ENCODE data around the gene PYCR2. TPM values are rescaled to one million over a fixed set of nuclear protein-coding genes. Genes with fewer than 3 reads are reported as not detected.
"Not testable (repeated sequence)": the region's sequence is repeated elsewhere in the genome, so short reads cannot be mapped to it uniquely, and the experiment has no call there.

The PYCR2 gene
- total RNA-seq, 1 donor from 2014 or later = 37.8 TPM

DNA sequence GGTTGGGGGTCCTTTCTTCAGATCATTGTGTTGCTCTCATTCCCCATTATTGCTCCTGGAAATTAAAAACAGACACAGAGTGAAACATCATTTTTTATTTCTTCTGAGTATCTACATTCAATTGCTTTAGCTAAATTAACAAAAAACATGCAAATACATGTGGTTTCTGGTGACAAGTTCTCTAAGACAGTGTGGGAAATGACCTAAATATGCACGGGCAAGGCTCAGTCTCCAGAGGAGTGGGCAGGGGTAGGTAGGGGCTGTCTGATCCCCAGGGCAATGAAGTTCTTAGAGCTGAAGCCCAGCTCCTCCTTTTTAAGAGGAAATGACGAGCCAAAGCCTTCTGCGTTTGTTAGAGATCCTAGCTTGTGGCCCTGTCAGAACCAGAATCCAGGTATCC is 12.5 kb upstream of the PYCR2 start:
- no peak for DNase-seq (ENCODE audit: low read depth)
- H3K4me3 ChIP-seq (ENCODE audit: low read depth, low read length) = no peak overlapping the region
- TF ChIP-seq, protein P1, sequence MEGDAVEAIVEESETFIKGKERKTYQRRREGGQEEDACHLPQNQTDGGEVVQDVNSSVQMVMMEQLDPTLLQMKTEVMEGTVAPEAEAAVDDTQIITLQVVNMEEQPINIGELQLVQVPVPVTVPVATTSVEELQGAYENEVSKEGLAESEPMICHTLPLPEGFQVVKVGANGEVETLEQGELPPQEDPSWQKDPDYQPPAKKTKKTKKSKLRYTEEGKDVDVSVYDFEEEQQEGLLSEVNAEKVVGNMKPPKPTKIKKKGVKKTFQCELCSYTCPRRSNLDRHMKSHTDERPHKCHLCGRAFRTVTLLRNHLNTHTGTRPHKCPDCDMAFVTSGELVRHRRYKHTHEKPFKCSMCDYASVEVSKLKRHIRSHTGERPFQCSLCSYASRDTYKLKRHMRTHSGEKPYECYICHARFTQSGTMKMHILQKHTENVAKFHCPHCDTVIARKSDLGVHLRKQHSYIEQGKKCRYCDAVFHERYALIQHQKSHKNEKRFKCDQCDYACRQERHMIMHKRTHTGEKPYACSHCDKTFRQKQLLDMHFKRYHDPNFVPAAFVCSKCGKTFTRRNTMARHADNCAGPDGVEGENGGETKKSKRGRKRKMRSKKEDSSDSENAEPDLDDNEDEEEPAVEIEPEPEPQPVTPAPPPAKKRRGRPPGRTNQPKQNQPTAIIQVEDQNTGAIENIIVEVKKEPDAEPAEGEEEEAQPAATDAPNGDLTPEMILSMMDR (conservative IDR thresholded peaks at IDR 0.05; ENCODE audit: low read depth, low read length) = no peak

DNA sequence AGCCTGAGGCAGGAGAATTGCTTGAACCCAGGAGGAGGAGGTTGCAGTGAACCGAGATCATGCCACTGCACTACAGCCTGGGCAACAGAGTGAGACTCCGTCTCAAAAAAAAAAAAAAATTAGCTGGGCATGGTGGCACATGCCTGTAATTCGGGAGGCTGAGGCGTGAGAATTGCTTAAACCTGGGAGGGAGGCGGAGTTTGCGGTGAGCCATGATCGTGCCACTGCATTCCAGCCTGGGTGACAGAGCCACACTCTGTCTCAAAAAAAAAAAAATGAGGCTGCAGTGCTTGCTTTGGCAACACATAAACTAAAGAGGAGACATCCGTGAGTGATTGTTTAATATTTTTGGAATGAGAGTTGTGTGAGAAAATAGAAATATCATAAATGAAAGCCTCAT is 12.0 kb upstream of the PYCR2 start:
- not testable (repeated sequence) for DNase-seq (ENCODE audit: low read depth); H3K4me3 ChIP-seq (ENCODE audit: low read depth, low read length)

DNA sequence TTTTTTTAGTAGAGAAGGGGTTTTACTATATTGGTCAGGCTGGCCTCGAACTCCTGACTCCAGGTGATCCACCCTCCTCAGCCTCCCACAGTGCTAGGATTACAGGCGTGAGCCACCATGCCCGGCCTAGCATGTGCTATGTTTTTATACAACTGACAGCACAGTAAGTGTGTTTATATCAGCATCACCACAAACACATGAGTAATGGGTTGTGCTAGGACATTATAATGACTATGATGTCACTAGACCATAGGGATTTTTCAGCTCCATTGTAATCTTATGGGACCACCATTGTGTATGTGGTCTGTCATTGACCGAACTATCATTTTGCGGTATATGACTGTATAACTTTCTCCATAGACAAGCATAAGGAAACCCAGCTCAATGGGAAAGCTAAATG is 10.7 kb upstream of the PYCR2 start:
- DNase-seq (ENCODE audit: low read depth) = no peak
- TF ChIP-seq, protein P1 (conservative IDR thresholded peaks at IDR 0.05; ENCODE audit: low read depth, low read length) = no peak
- no peak overlapping the region for H3K4me3 ChIP-seq (ENCODE audit: low read depth, low read length)

DNA sequence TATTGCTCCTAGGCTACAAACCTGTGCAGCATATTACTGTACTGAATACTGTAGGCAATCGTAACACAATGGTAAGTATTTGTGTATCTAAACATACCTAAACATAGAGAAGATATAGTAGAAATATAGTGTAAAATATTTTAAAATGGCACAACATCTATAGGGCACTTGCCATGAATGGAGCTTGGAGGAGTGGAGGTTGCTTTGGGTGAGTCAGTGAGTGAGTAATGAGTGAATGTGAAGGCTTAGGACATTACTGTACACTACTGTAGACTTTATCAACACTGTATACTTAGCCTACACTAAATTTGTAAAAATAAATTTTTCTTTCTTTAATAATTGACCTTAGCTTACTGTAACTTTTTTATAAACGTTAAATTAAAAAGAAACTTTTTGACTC is 9.0 kb upstream of the PYCR2 start:
- DNase-seq (ENCODE audit: low read depth) = no peak
- TF ChIP-seq, protein P1 (conservative IDR thresholded peaks at IDR 0.05; ENCODE audit: low read depth, low read length) = no peak
- no peak overlapping the region for H3K4me3 ChIP-seq (ENCODE audit: low read depth, low read length)

DNA sequence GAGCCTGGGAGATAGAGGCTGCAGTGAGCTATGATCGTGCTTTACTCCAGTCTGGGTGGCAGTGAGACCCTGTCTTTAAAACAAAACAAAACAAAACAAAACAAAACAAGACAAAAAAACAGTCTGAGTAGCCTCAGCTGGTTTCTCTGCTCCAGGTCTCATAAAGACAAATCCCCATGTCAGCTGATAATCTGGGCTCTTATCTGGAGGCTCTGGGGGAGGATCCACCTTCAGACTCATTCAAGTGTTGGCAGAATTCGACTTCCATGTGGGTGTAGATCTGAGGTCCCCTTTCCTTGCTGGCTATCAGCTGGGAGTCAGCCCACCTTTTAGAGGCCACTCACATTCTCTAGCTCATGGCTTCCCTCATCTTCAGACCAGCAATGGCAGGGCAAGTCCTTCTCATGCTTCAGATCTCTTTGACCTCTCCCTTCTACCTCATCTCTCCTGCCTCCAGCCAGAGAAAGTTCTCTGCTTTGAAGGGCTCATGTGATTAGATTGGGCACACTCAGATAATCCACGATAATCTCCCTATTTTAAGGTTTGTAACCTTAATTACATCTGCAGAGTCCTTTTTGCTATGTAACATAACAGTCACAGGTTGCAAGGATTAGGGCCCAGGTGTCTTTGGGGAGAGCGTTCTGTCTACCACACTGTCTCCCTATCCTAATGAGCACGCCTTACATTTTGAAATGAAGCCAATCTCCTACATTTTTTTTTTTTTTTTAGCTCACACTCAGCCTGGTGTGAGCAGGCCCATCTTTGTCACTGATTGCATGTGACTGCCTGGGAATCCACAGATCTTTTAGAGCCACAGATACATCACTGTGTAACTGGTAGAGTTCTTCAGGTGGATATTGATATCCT is 7.5 kb upstream of the PYCR2 start:
- no peak overlapping the region for H3K4me3 ChIP-seq (ENCODE audit: low read depth, low read length)
- TF ChIP-seq, protein P1 (conservative IDR thresholded peaks at IDR 0.05; ENCODE audit: low read depth, low read length) = no peak
- no peak for DNase-seq (ENCODE audit: low read depth)

DNA sequence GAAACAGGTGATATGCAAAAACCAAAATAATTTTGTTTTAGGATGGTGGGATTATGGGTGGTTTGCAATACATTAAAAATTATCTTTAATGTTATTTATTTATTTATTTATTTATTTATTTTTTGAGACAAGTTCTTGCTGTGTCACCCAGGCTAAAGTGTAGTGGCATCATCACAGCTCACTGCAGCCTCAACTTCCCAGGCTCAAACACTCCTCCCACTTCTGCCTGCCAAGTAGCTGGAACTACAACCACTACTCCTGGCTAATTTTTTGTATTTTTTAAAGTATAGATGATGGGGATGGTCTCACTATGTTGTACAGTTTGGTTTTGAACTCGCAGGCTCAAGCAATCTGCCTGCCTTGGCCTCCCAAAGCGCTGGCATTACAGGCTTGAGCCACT is 6.5 kb upstream of the PYCR2 start:
- no peak for DNase-seq (ENCODE audit: low read depth)
- TF ChIP-seq, protein P1 (conservative IDR thresholded peaks at IDR 0.05; ENCODE audit: low read depth, low read length) = no peak
- H3K4me3 ChIP-seq (ENCODE audit: low read depth, low read length) = no peak overlapping the region

DNA sequence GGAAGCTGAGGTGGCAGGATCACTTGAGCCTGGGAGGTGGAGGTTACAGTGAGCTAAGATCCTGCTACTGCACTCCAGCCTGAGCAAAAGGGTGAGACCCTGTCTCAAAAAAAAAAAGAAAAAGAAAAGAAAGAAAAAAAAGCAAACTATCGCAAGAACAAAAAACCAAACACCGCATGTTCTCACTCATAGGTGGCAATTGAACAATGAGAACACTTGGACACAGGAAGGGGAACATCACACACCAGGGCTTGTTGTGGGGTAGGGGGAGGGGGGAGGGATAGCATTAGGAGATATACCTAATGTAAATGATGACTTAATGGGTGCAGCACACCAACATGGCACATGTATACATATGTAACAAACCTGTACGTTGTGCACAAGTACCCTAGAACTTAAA is 5.4 kb upstream of the PYCR2 start:
- H3K4me3 ChIP-seq (ENCODE audit: low read depth, low read length); DNase-seq (ENCODE audit: low read depth): not testable (repeated sequence)

Measured in epithelial cell of proximal tubule (primary cell).